GM12865 (cell line): ENCODE results near the gene ERC2.

Experiments used
- DNase-seq: peaks from one replicate; pipeline ENCODE4 v3.0.0; 2010; ENCODE audit warnings: low read depth
- H3K4me3 ChIP-seq: 2 replicates; pipeline ENCODE4 v1.5.1; 2011; ENCODE audit warnings: mild to moderate bottlenecking, low read depth, low read length, control low read depth
- CTCF ChIP-seq: IDR thresholded peaks from 2 replicates; pipeline ENCODE4 v1.5.1; 2011; ENCODE audit warnings: low read length, control low read depth, low read depth, inconsistent platforms; ENCODE audit not compliant: insufficient read depth; ENCODE audit errors: missing control alignments

The ERC2 gene

GRCh38 chr3:56321892-56322291 lies 146.4 kb downstream of the ERC2 start:
- DNase-seq: peak; percentile 21
- no peak for TF ChIP-seq CTCF

GRCh38 chr3:56321383-56321782 lies 146.9 kb downstream of the ERC2 start:
- no peak for DNase-seq
- TF ChIP-seq CTCF: no peak
- no peak overlapping the region for H3K4me3 ChIP-seq

More at GRCh38 chr3:56321892-56322291, 146.4 kb downstream of the ERC2 start:
- no peak overlapping the region for H3K4me3 ChIP-seq

- TF ChIP-seq CTCF: no peak
- no peak overlapping the region for H3K4me3 ChIP-seq
- DNase-seq: no peak
Measured at GRCh38 chr3:56320883-56321282, 147.4 kb downstream of the ERC2 start.

GRCh38 chr3:56318891-56319290 lies 149.4 kb downstream of the ERC2 start:
- no peak for TF ChIP-seq CTCF
- H3K4me3 ChIP-seq: no peak overlapping the region
- no peak for DNase-seq

GRCh38 chr3:56316944-56317343 lies 151.3 kb downstream of the ERC2 start:
- TF ChIP-seq CTCF: no peak
- no peak for DNase-seq
- no peak overlapping the region for H3K4me3 ChIP-seq

- no peak for TF ChIP-seq CTCF
- no peak overlapping the region for H3K4me3 ChIP-seq
- no peak for DNase-seq
Measured at GRCh38 chr3:56314842-56315241, 153.4 kb downstream of the ERC2 start.

- no peak overlapping the region for H3K4me3 ChIP-seq
- DNase-seq: no peak
- TF ChIP-seq CTCF: no peak
Measured at GRCh38 chr3:56309465-56309864, 158.8 kb downstream of the ERC2 start.
